Upper lobe of right lung (tissue), 1 donor: ENCODE data around the gene CEMIP. TPM values are rescaled to one million over a fixed set of nuclear protein-coding genes. Genes with fewer than 3 reads are reported as not detected.

ENCODE experiments used
- ATAC-seq: fragments of 200-7000 bp; cut with Tn5 transposase; one replicate; pipeline ENCODE4 v1.9.1; 2020; ENCODE audit warnings: mild to moderate bottlenecking, moderate library complexity
- DNase-seq: peaks from one replicate; pipeline ENCODE4 v3.0.0-alpha.2; 2020
- H3K27ac ChIP-seq: fragments of 200-600 bp; one replicate; pipeline ENCODE4 v1.8.0; 2022
- H3K27me3 ChIP-seq: fragments of 200-600 bp; one replicate; pipeline ENCODE4 v1.8.0; 2022; ENCODE audit warnings: mild to moderate bottlenecking
- H3K36me3 ChIP-seq: fragments of 200-600 bp; one replicate; pipeline ENCODE4 v1.8.0; 2022
- H3K4me1 ChIP-seq: fragments of 200-600 bp; one replicate; pipeline ENCODE4 v1.8.0; 2022
- H3K4me3 ChIP-seq: fragments of 200-600 bp; one replicate; pipeline ENCODE4 v1.8.0; 2022; ENCODE audit warnings: mild to moderate bottlenecking
- H3K9me3 ChIP-seq: fragments of 200-600 bp; one replicate; pipeline ENCODE4 v1.8.0; 2022
- CTCF ChIP-seq: fragments of 200-600 bp; IDR thresholded peaks from one replicate; pipeline ENCODE4 v1.8.0; 2022; ENCODE audit warnings: antibody characterized with exemption
- intact Hi-C: fragments of 100-400 bp; cut with DNase I; formaldehyde crosslinking; loops from one replicate; pipeline ENCODE4 v1.11.0; 2022
- total RNA-seq: library from RNA; stranded (reverse); fragmentation: NEBNext Ultra II Directional; extraction: Animal tissue kit (Norgen Biotek cat#: 25700); gene quantifications from one replicate; pipeline ENCODE4 v1.2.1, GENCODE V29; 2021
- donor health status: DM: no; HTN: yes; CAD: no; lungs with severe emphysema.

Gene CEMIP
- total RNA-seq, 1 donor from 2014 or later, result 17.3 TPM

- no peak for DNase-seq
- intact Hi-C loops, result no loop called here
- no peak for TF ChIP-seq CTCF
- Histone ChIP-seq H3K27ac (no peak overlapping the region), H3K36me3 (no peaks in the 10 kb centered on the region), H3K9me3 (no peaks in the 10 kb centered on the region), H3K4me1 (peaks cover 4% of the 10 kb centered on the region), H3K27me3 (no peaks in the 10 kb centered on the region), H3K4me3 (no peak overlapping the region)
- no peak for ATAC-seq
These were observed 44.0 kb downstream of the CEMIP start for GRCh38 chr15:80823120-80823519.

- DNase-seq, result no peak
- ATAC-seq, result no peak
- H3K36me3 ChIP-seq, result no peaks in the 10 kb centered on the region
- TF ChIP-seq CTCF, result no peak
- no peak overlapping the region for H3K4me3 ChIP-seq
- intact Hi-C loops, result no loop called here
- H3K9me3 ChIP-seq, result no peaks in the 10 kb centered on the region
- no peaks in the 10 kb centered on the region for H3K27me3 ChIP-seq
- no peak overlapping the region for H3K27ac ChIP-seq
- H3K4me1 ChIP-seq, result peaks cover 4% of the 10 kb centered on the region
These were observed 44.8 kb downstream of the CEMIP start for GRCh38 chr15:80823995-80824394.

- ATAC-seq, result peak; percentile 80
These were observed 46.3 kb downstream of the CEMIP start for GRCh38 chr15:80825361-80826030.

GRCh38 chr15:80828796-80829195 lies 49.6 kb downstream of the CEMIP start:
- DNase-seq, result no peak
- no peak for TF ChIP-seq CTCF

More at GRCh38 chr15:80825361-80826030, 46.3 kb downstream of the CEMIP start:
- Histone ChIP-seq H3K4me3 (no peak overlapping the region), H3K27me3 (no peaks in the 10 kb centered on the region), H3K9me3 (no peaks in the 10 kb centered on the region), H3K36me3 (no peaks in the 10 kb centered on the region), H3K4me1 (peaks cover 4% of the 10 kb centered on the region), H3K27ac (no peak overlapping the region)
- intact Hi-C loops, result no loop called here
- TF ChIP-seq CTCF, result no peak
- DNase-seq, result no peak

GRCh38 chr15:80830677-80831076 lies 51.5 kb downstream of the CEMIP start:
- Histone ChIP-seq H3K27me3 (no peaks in the 10 kb centered on the region), H3K4me1 (peaks cover 4% of the 10 kb centered on the region), H3K27ac (no peak overlapping the region), H3K9me3 (no peaks in the 10 kb centered on the region), H3K36me3 (no peaks in the 10 kb centered on the region), H3K4me3 (no peak overlapping the region)
- DNase-seq, result no peak
- intact Hi-C loops, result no loop called here
- ATAC-seq, result no peak
- TF ChIP-seq CTCF, result no peak

More at GRCh38 chr15:80828796-80829195, 49.6 kb downstream of the CEMIP start:
- no peak overlapping the region for H3K27ac ChIP-seq
- no peaks in the 10 kb centered on the region for H3K27me3 ChIP-seq
- peaks cover 8% of the 10 kb centered on the region for H3K4me1 ChIP-seq
- no peaks in the 10 kb centered on the region for H3K36me3 ChIP-seq
- H3K9me3 ChIP-seq, result no peaks in the 10 kb centered on the region
- intact Hi-C loops, result no loop called here
- ATAC-seq, result no peak
- no peak overlapping the region for H3K4me3 ChIP-seq

- ATAC-seq (no peak), DNase-seq (no peak)
- no peaks in the 10 kb centered on the region for H3K36me3 ChIP-seq
- H3K4me3 ChIP-seq, result no peak overlapping the region
- no peaks in the 10 kb centered on the region for H3K9me3 ChIP-seq
- no peaks in the 10 kb centered on the region for H3K27me3 ChIP-seq
- intact Hi-C loops, result no loop called here
- TF ChIP-seq CTCF, result no peak
- no peak overlapping the region for H3K27ac ChIP-seq
- H3K4me1 ChIP-seq, result peaks cover 4% of the 10 kb centered on the region
These were observed 52.0 kb downstream of the CEMIP start for GRCh38 chr15:80831192-80831591.
